ENCODE results near the gene SCNN1G. TPM values are rescaled to one million over a fixed set of nuclear protein-coding genes. Genes with fewer than 3 reads are reported as not detected.

SCNN1G gene
- total and polyA plus RNA-seq, 2 donors (not counting 1 experiment from before 2014, with no cell fraction given) = not detected

DNA sequence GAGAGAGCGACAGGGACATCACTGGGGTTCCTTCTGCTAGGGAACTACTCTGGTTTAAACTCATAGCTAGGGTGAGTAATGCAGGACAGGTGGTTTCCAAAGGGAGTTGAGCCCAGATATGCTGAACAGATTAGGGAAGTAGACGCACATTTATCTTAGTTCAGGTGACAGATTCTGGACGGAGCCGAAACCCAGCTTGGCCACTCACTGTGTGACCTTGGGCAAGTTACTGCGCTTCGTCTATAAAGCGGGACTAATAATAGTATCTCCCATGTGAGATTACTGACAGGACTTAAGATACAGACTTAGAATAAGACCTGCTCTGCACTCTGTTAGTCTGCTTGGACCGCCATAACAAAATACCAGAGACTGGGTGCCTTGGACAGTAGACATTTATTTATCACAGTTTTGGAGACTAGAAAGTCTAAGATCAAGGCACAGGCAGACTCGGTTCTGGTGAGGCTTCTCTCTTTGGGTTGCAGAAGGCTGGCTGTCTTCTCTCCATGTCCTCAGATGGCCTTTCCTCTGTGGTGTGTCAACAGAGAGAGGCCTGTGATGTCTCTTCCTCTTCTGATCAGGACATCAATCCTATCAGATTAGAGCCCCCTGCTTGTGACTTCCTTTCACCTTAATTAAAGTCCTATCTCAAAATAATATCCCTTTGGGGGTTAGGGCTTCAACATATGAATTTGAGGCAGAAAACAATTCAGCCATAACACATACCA, 12.1 kb downstream of the SCNN1G start:
- Histone ChIP-seq H3K9me3 (ENCODE audit: control insufficient read depth, insufficient read depth, low read depth, low read length) (no peaks in the 10 kb centered on the region), H3K4me3 (replicated peaks in 1 of 4; ENCODE audit: control extremely low read depth in 1 of 4, insufficient read depth in 1 of 4, low read depth in 3 of 4, low read length in 4 of 4) (no peak overlapping the region), H3K79me2 (ENCODE audit: control insufficient read depth, insufficient read depth, low read length) (no peaks in the 10 kb centered on the region), H3K4me1 (ENCODE audit: control insufficient read depth, extremely low read depth, insufficient read depth, low read length) (no peaks in the 10 kb centered on the region), H4K20me1 (ENCODE audit: control insufficient read depth, extremely low read depth, insufficient read depth, low read length) (no peaks in the 10 kb centered on the region), H3K36me3 (ENCODE audit: control insufficient read depth, insufficient read depth, low read length) (no peaks in the 10 kb centered on the region), H3K27ac (ENCODE audit: insufficient read depth, low read length) (no peak overlapping the region), H3K4me2 (ENCODE audit: extremely low read depth, insufficient read depth, low read length) (no peak overlapping the region), H2AFZ (ENCODE audit: low read length) (no peak overlapping the region), H3K27me3 (ENCODE audit: control insufficient read depth, insufficient read depth, low read length) (no peaks in the 10 kb centered on the region), H3K9ac (ENCODE audit: insufficient read depth, low read length) (no peak overlapping the region)
- no peak for DNase-seq (ENCODE audit: low read depth in 2 of 2)
- no peak for TF ChIP-seq EZH2 (IDR thresholded peaks at IDR 0.05; ENCODE audit: low read length, missing control alignments)
- TF ChIP-seq, protein P1, sequence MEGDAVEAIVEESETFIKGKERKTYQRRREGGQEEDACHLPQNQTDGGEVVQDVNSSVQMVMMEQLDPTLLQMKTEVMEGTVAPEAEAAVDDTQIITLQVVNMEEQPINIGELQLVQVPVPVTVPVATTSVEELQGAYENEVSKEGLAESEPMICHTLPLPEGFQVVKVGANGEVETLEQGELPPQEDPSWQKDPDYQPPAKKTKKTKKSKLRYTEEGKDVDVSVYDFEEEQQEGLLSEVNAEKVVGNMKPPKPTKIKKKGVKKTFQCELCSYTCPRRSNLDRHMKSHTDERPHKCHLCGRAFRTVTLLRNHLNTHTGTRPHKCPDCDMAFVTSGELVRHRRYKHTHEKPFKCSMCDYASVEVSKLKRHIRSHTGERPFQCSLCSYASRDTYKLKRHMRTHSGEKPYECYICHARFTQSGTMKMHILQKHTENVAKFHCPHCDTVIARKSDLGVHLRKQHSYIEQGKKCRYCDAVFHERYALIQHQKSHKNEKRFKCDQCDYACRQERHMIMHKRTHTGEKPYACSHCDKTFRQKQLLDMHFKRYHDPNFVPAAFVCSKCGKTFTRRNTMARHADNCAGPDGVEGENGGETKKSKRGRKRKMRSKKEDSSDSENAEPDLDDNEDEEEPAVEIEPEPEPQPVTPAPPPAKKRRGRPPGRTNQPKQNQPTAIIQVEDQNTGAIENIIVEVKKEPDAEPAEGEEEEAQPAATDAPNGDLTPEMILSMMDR (conservative IDR thresholded peaks at IDR 0.05 in 1 of 2, IDR thresholded peaks at IDR 0.05 in 1 of 2; ENCODE audit: low read depth in 1 of 2, low read length in 2 of 2) = no peak

DNA sequence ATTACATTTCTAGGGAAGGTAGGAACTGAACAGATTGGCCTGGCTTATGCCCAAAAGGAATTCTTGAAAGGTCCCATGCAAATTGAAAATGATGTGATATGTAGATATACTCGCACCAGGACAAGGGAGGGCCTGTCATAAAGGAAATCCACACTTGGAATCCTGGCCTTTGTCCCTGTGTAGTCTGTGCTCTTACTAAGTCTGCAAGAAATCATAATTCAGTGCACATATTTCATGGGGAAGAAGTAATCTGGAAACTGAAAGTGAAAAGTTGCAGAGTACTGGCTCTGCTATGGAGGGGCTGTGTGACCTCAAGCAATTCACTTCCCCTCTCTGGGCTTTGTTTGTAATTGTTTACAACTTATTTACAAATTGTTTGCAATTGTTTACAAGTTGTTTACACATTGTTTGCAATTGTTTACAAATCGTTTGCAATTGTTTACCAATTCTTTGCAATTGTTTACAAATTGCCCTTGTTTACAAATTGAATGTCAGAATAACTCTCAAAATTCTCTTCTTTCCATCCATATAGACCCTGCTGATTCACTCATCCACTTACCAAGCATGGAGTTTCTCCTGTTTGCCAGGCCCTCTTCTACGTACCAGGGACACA, 12.9 kb downstream of the SCNN1G start:
- no peak for DNase-seq (ENCODE audit: low read depth in 2 of 2)
- Histone ChIP-seq H3K4me2 (ENCODE audit: extremely low read depth, insufficient read depth, low read length) (no peak overlapping the region), H3K4me1 (ENCODE audit: control insufficient read depth, extremely low read depth, insufficient read depth, low read length) (no peaks in the 10 kb centered on the region), H2AFZ (ENCODE audit: low read length) (no peak overlapping the region), H3K27ac (ENCODE audit: insufficient read depth, low read length) (no peak overlapping the region), H3K36me3 (ENCODE audit: control insufficient read depth, insufficient read depth, low read length) (no peaks in the 10 kb centered on the region), H4K20me1 (ENCODE audit: control insufficient read depth, extremely low read depth, insufficient read depth, low read length) (no peaks in the 10 kb centered on the region), H3K4me3 (replicated peaks in 1 of 4; ENCODE audit: control extremely low read depth in 1 of 4, insufficient read depth in 1 of 4, low read depth in 3 of 4, low read length in 4 of 4) (no peak overlapping the region), H3K9ac (ENCODE audit: insufficient read depth, low read length) (no peak overlapping the region), H3K9me3 (ENCODE audit: control insufficient read depth, insufficient read depth, low read depth, low read length) (no peaks in the 10 kb centered on the region), H3K79me2 (ENCODE audit: control insufficient read depth, insufficient read depth, low read length) (no peaks in the 10 kb centered on the region), H3K27me3 (ENCODE audit: control insufficient read depth, insufficient read depth, low read length) (no peaks in the 10 kb centered on the region)
- TF ChIP-seq EZH2 (IDR thresholded peaks at IDR 0.05; ENCODE audit: low read length, missing control alignments) = no peak
- TF ChIP-seq, protein P1 (conservative IDR thresholded peaks at IDR 0.05 in 1 of 2, IDR thresholded peaks at IDR 0.05 in 1 of 2; ENCODE audit: low read depth in 1 of 2, low read length in 2 of 2) = no peak

DNA sequence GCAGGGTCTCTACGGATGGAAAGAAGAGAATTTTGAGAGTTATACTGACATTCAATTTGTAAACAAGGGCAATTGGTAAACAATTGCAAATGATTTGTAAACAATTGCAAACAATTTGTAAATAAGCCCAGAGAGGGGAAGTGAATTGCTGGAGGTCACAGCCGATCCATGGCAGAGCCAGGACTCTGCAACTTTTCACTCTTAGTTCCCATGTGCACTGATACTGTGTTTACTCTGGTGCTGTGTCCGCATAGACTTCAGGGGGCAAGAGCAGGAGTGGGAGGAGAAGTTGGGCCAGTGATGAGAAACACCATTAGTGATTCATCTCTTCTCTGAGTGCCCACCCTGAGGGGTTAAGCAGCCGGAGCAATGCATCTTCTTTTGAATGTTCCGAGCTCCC, 14.0 kb downstream of the SCNN1G start:
- Histone ChIP-seq H3K4me2 (ENCODE audit: extremely low read depth, insufficient read depth, low read length) (no peak overlapping the region), H3K9ac (ENCODE audit: insufficient read depth, low read length) (no peak overlapping the region), H3K9me3 (ENCODE audit: control insufficient read depth, insufficient read depth, low read depth, low read length) (no peaks in the 10 kb centered on the region), H3K27me3 (ENCODE audit: control insufficient read depth, insufficient read depth, low read length) (no peaks in the 10 kb centered on the region), H2AFZ (ENCODE audit: low read length) (no peak overlapping the region), H4K20me1 (ENCODE audit: control insufficient read depth, extremely low read depth, insufficient read depth, low read length) (no peaks in the 10 kb centered on the region), H3K36me3 (ENCODE audit: control insufficient read depth, insufficient read depth, low read length) (no peaks in the 10 kb centered on the region), H3K4me1 (ENCODE audit: control insufficient read depth, extremely low read depth, insufficient read depth, low read length) (no peaks in the 10 kb centered on the region), H3K79me2 (ENCODE audit: control insufficient read depth, insufficient read depth, low read length) (no peaks in the 10 kb centered on the region), H3K27ac (ENCODE audit: insufficient read depth, low read length) (no peak overlapping the region), H3K4me3 (replicated peaks in 1 of 4; ENCODE audit: control extremely low read depth in 1 of 4, insufficient read depth in 1 of 4, low read depth in 3 of 4, low read length in 4 of 4) (no peak overlapping the region)
- DNase-seq (ENCODE audit: low read depth in 2 of 2) = no peak
- TF ChIP-seq EZH2 (IDR thresholded peaks at IDR 0.05; ENCODE audit: low read length, missing control alignments) = no peak
- TF ChIP-seq, protein P1 (conservative IDR thresholded peaks at IDR 0.05 in 1 of 2, IDR thresholded peaks at IDR 0.05 in 1 of 2; ENCODE audit: low read depth in 1 of 2, low read length in 2 of 2) = no peak

All from fibroblast of lung (primary cell).